SH-SY5Y (cell line): ENCODE results near the gene MRPS18B.
A peak's percentile ranks its signal among the peaks of the same experiment; 100 is the strongest.

Experiments used
- GATA2 ChIP-seq: IDR thresholded peaks from 2 replicates; pipeline ENCODE4 v1.6.1; 2011; ENCODE audit warnings: mild to moderate bottlenecking, low read depth, low read length
- GATA3 ChIP-seq: IDR thresholded peaks from 2 replicates; pipeline ENCODE4 v1.6.1; 2011; ENCODE audit warnings: low read depth, mild to moderate bottlenecking, low read length, moderate library complexity

The MRPS18B gene

GRCh38 chr6:30643656-30644055 is 26.0 kb downstream of the MRPS18B start:
- TF ChIP-seq GATA2 (no peak), GATA3 (no peak)

DNA sequence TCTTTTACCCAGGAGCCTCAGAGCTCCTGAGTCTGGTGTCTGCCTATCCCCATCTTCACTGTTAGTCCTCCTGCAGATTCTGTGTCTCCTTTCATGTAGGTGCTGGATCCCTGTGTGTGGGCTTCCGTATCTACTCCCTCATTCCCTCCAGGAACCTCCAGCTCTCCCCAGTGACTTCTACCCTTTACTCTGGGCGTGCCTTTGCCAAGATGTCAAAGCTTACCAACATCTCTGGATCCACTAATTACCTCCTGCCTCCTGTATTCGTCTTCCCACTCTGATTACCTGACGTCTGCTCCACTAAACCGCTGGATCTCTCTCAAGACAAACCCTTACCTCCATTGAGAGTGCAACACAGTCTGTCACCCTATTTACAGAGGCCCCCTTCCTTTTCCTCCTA is 27.1 kb downstream of the MRPS18B start:
- TF ChIP-seq GATA2 (no peak), GATA3 (no peak)

DNA sequence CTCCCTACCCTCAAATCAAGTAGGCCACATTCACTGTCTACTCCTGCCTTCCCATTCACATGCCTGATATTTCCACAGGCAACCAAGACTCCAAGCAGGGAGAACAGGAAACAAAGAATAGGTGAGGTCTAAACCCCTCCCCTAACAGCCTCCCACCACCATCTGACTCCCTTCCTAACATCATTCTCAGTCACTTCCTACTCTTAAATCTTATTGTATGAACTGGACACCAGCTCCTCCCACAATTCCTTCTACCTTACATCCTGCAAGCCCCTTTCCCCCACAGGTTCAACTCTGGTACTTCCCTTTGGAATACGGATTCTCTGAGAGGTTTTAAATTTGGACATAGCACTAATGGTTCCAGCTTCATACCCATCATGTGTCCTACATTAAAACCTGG is 28.3 kb downstream of the MRPS18B start:
- TF ChIP-seq GATA3, result no peak
- TF ChIP-seq GATA2, result no peak

- TF ChIP-seq GATA3 (no peak), GATA2 (0 out of 2 replicates have a peak, but pooled peaks have one; percentile 20)
These were observed 29.0 kb downstream of the MRPS18B start, which contains the start of gene C6orf136 for GRCh38 chr6:30646450-30647241. Gene C6orf136, plus strand, starts transcription at chr6:30647133. Its CDS starts 99 bp downstream, at chr6:30647232.

DNA sequence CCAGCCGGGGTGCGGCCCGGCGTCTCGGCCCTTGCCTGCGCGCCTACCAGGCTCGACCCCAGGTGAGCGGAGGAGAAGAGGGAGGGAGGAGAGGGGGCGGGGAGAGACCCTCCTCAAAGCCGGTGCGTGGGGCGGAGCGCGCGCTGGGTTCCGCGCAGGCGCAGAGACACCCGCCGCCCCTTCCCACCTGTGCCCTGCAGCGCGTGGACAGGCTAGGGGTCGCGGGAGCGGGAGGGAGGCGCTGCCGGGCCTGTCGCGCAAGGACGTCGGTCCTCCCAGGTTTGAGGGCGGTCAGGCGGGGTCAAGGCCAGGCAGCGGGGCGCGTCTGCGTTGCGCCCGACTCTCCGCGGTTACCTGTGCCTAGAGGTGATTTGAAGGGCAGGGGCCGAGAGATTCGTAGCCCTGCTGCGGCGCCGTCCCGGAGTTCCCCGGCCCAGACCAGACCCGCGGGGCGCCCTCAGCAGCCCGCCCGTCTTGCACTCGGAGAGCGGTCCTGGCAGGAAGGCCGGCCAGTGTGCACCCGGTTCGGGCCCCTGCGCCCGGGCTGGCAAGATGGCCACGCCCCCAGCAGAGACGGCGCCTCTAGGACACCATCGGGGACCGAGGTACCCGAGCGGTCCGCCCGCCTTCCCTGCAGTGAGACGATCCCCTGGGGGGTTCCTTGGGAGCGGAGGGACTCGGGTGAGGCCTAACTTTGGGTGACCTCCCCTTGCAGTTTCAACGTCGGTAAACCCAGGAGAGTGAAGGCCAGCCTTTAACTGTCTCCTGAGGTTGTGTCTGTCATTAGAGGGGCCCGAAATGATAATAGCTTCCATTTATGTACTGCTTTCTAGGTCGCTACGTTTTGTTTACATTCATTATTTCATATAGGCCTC is 29.8 kb downstream of the MRPS18B start:
- TF ChIP-seq GATA2 (no peak), GATA3 (no peak)

DNA sequence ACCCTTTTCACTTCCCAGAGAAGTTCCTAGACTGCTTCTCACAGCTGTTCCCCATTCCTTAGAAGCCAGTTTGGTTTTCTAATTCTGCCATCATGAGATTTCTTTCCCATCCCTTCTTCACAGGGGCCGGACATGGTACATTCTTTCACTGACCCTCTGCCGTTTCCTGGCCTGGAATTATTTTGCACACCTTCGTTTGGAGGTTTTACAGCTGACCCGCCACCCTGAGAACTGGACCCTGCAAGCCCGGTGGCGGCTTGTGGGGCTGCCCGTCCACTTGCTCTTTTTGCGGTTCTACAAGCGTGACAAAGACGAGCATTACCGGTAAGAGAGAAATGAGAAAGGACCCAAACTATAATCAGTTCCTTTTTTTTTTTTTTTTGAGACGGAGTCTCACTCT is 33.5 kb downstream of the MRPS18B start:
- TF ChIP-seq GATA2, result no peak
- no peak for TF ChIP-seq GATA3

DNA sequence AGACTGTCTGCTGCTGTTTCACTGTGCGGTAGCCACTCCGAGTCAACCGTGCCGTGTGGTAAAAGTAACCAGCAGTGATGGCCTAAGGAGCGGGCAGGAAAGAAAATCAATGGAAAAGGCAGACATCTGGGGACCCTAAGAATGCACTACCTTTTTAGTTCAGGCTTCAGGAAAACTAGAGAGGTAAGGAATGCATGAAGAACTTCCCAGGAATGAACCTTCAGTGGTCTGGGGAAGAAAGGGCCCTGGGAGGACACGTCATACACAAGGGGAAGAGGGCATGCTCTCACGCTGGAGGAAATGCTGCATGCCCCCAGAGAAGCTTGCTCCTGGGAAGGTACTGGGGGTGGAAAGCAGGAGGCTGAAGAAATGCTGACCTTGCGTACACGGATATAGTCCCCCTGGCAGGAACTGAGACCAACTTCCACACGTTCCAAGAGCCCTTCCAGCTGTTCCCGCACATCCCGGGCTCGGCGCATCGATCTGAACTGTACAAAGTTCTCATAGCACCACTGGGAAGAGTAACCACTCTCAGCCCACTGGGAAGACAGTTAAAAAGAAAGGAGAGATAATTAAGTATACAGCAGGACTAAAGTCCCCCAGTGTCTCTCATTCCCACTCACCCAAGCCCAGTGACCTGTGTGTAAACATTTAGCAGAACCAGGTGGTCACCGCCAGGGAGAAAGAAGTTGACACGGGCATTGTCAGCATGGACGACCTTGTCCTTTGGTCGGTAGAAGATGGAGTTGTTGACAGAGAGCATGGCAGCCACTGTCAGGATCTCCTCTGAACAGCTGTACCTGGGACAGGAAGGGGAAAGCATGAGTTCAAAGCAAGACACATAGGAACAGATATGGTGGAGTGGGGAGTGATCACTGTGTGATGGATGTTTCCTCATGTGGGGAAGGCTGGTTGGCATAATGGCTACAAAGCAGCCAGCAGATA is 37.4 kb downstream of the MRPS18B start:
- TF ChIP-seq GATA2 (no peak), GATA3 (no peak)

GRCh38 chr6:30655743-30656094 is 38.1 kb downstream of the MRPS18B start:
- TF ChIP-seq GATA3 (no peak), GATA2 (no peak)

- TF ChIP-seq GATA2 (no peak), GATA3 (no peak)
These were observed 38.9 kb downstream of the MRPS18B start for GRCh38 chr6:30656513-30656912.

- no peak for TF ChIP-seq GATA2
- no peak for TF ChIP-seq GATA3
These were observed 39.8 kb downstream of the MRPS18B start for GRCh38 chr6:30657454-30657853.

DNA sequence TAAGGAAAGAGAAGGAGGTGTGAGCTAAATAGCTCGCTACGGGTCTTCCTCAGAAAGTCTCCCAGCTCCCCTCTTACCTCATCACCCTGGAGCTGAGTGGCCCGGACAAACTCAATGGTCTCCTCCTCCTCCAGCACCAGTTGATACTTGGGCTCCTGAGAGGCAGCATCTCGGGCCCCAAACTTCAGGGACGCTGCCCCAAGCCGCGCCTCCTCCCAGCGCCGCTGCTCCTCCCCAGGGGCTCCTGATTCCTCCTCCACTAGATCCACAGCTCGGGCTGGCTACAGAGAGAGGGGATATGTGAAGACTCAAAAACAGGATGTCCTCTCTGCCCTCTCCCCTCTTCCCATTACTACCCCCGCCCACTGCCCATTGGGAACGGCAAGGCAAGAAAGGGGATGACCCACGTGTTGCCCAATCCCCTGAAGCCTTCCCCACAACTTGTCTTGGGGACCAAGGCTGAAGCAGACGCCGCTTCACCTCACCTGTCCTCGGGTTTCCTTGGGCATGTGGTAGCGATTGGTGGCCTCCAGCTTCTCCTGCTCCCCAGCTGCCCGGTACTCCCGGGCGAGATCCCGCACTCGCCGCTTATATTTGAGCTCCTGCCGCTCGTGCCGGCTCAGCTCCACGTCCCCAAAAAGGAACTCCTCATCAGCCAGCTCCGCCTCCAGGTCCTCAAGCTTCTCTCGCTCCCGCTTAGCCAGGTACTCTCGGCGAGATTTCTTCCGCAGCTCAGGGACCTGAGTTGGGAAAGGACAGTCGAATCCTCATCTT is 47.5 kb downstream of the MRPS18B start:
- TF ChIP-seq GATA2 (no peak), GATA3 (no peak)

- no peak for TF ChIP-seq GATA2
- TF ChIP-seq GATA3, result no peak
These were observed 53.3 kb downstream of the MRPS18B start for GRCh38 chr6:30670760-30671527.
